WTC11 (cell line): ENCODE measurements around the gene PRSS1. TPM values are rescaled to one million over a fixed set of nuclear protein-coding genes. Genes with fewer than 3 reads are reported as not detected.

ENCODE experiments used
- ATAC-seq: fragments of 200-7000 bp; cut with Tn5 transposase; 2 replicates; pipeline ENCODE4 v1.10.0; 2021; ENCODE audit warnings: mild to moderate bottlenecking, moderate library complexity
- CTCF ChIA-PET: fragments of 300-600 bp; sonication (Branson Sonifier 250); formaldehyde crosslinking; loops from one replicate; lab custom pipeline; 2021; ENCODE audit warnings: antibody characterized with exemption; lab: Charles Lee
- POLR2A ChIA-PET: fragments of 350-600 bp; sonication (Branson Sonifier 250); formaldehyde crosslinking; loops from one replicate; lab custom pipeline; 2021; ENCODE audit warnings: antibody characterized with exemption; lab: Charles Lee
- DNase-seq: peaks from one replicate; pipeline ENCODE4 v3.0.0; 2021; ENCODE audit warnings: low spot score
- H3K27ac Mint-ChIP-seq: 2 replicates; pipeline ENCODE4 v1.8.0; 2021; ENCODE audit warnings: mixed read lengths
- H3K27me3 Mint-ChIP-seq: 2 replicates; pipeline ENCODE4 v1.8.0; 2021; ENCODE audit warnings: low read depth, mild to moderate bottlenecking, moderate library complexity, mixed read lengths
- H3K36me3 Mint-ChIP-seq: 2 replicates; pipeline ENCODE4 v1.8.0; 2021; ENCODE audit warnings: mixed read lengths
- H3K4me1 Mint-ChIP-seq: 2 replicates; pipeline ENCODE4 v1.8.0; 2022; ENCODE audit warnings: mixed read lengths
- H3K4me3 Mint-ChIP-seq: 2 replicates; pipeline ENCODE4 v1.8.0; 2021; ENCODE audit warnings: mild to moderate bottlenecking, moderate library complexity, mixed read lengths
- H3K9me3 Mint-ChIP-seq: 2 replicates; pipeline ENCODE4 v1.8.0; 2021; ENCODE audit warnings: mixed read lengths
- ESRRA ChIP-seq: sonication (generic); formaldehyde crosslinking; IDR thresholded peaks from 2 replicates; pipeline ENCODE4 v1.8.1; 2022; ENCODE audit warnings: mild to moderate bottlenecking, missing genetic modification reagents, borderline replicate concordance
- FOXJ3 ChIP-seq: sonication (generic); formaldehyde crosslinking; IDR thresholded peaks from 2 replicates; pipeline ENCODE4 v1.9.0; 2021; ENCODE audit warnings: missing genetic modification reagents, mild to moderate bottlenecking, borderline replicate concordance
- FOXK1 ChIP-seq: sonication (generic); formaldehyde crosslinking; IDR thresholded peaks from 2 replicates; pipeline ENCODE4 v1.8.0; 2022; ENCODE audit warnings: mild to moderate bottlenecking, moderate library complexity, missing genetic modification reagents
- KAT7 ChIP-seq: sonication (generic); formaldehyde crosslinking; IDR thresholded peaks from 2 replicates; pipeline ENCODE4 v1.8.1; 2023; ENCODE audit warnings: missing genetic modification reagents, mild to moderate bottlenecking, borderline replicate concordance
- NR3C1 ChIP-seq: sonication (generic); formaldehyde crosslinking; conservative IDR thresholded peaks from 2 replicates; pipeline ENCODE4 v1.8.1; 2023; ENCODE audit warnings: low read depth, mild to moderate bottlenecking, missing genetic modification reagents
- SMAD3 ChIP-seq: sonication (generic); formaldehyde crosslinking; IDR thresholded peaks from 2 replicates; pipeline ENCODE4 v1.8.0; 2022; ENCODE audit warnings: missing genetic modification reagents, mild to moderate bottlenecking, borderline replicate concordance
- ZNF219 ChIP-seq: sonication (generic); formaldehyde crosslinking; IDR thresholded peaks from 2 replicates; pipeline ENCODE4 v1.8.0; 2023; ENCODE audit warnings: missing genetic modification reagents, mild to moderate bottlenecking, borderline replicate concordance
- ZNF263 ChIP-seq: sonication (generic); formaldehyde crosslinking; IDR thresholded peaks from 2 replicates; pipeline ENCODE4 v1.8.1; 2022; ENCODE audit warnings: low read depth, mild to moderate bottlenecking, moderate library complexity, missing genetic modification reagents
- ZNF671 ChIP-seq: fragments of 250-450 bp; sonication (Bioruptor Pico); IDR thresholded peaks from 2 replicates; pipeline ENCODE4 v1.8.0; 2021; ENCODE audit warnings: mild to moderate bottlenecking
- total RNA-seq: library from RNA; stranded (reverse); gene quantifications from 3 replicates; pipeline ENCODE4 v1.2.3, GENCODE V29; 2021
- TF ChIP-seq, protein P1 (sequence below): sonication (generic); formaldehyde crosslinking; IDR thresholded peaks from 2 replicates; pipeline ENCODE4 v1.8.1; 2022; ENCODE audit warnings: mild to moderate bottlenecking, missing genetic modification reagents, moderate library complexity, borderline replicate concordance
- TF ChIP-seq, protein P2 (sequence below): fragments of 250-450 bp; sonication (Bioruptor Pico); IDR thresholded peaks from 2 replicates; pipeline ENCODE4 v1.8.0; 2021; ENCODE audit warnings: mild to moderate bottlenecking
- TF ChIP-seq, protein P3 (sequence below): sonication (generic); formaldehyde crosslinking; IDR thresholded peaks from 2 replicates; pipeline ENCODE4 v1.8.1; 2022; ENCODE audit warnings: low read depth, missing genetic modification reagents, borderline replicate concordance
- TF ChIP-seq, protein P4 (sequence below): fragments of 250-450 bp; sonication (Bioruptor Pico); IDR thresholded peaks from 2 replicates; pipeline ENCODE4 v1.9.0; 2021; ENCODE audit warnings: mild to moderate bottlenecking, borderline replicate concordance
- TF ChIP-seq, protein P5 (sequence below): sonication (generic); formaldehyde crosslinking; IDR thresholded peaks from 2 replicates; pipeline ENCODE4 v1.8.1; 2023; ENCODE audit warnings: mild to moderate bottlenecking, missing genetic modification reagents
- TF ChIP-seq, protein P6 (sequence below): sonication (generic); formaldehyde crosslinking; IDR thresholded peaks from 2 replicates; pipeline ENCODE4 v1.8.1; 2023; ENCODE audit warnings: mild to moderate bottlenecking, missing genetic modification reagents
- TF ChIP-seq, protein P7 (sequence below): fragments of 250-450 bp; sonication (Bioruptor Pico); IDR thresholded peaks from 2 replicates; pipeline ENCODE4 v1.9.0; 2021; ENCODE audit warnings: mild to moderate bottlenecking
- TF ChIP-seq, protein P8 (sequence below): sonication (generic); formaldehyde crosslinking; IDR thresholded peaks from 2 replicates; pipeline ENCODE4 v1.8.1; 2023; ENCODE audit warnings: mild to moderate bottlenecking, moderate library complexity, missing genetic modification reagents
- TF ChIP-seq, protein P9 (sequence below): sonication (generic); formaldehyde crosslinking; IDR thresholded peaks from 2 replicates; pipeline ENCODE4 v1.8.0; 2022; ENCODE audit warnings: mild to moderate bottlenecking, missing genetic modification reagents

The PRSS1 gene
- total RNA-seq, 1 experiment from 2014 or later = 11.1 TPM

DNA sequence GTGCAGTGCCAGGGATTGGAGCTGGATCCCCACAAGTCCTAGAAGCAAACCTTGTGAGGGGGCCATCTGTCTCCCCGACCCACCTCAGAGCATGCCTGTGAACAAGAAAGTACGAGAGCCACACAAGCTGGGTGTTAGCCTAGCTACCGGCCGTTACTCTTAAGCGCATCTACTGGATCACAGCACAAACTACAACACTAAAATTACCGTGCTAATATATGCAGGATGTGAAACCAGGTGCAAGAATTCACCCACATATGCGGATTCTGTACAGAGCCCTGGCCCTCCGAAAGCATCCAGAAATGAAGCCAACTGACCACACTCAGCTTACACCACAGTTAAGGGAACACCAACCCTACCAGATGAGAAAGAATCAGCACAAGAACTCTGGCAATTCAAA lies 16.0 kb upstream of the PRSS1 start (continued):
- TF ChIP-seq, protein P1, sequence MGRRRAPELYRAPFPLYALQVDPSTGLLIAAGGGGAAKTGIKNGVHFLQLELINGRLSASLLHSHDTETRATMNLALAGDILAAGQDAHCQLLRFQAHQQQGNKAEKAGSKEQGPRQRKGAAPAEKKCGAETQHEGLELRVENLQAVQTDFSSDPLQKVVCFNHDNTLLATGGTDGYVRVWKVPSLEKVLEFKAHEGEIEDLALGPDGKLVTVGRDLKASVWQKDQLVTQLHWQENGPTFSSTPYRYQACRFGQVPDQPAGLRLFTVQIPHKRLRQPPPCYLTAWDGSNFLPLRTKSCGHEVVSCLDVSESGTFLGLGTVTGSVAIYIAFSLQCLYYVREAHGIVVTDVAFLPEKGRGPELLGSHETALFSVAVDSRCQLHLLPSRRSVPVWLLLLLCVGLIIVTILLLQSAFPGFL = no peak
- no peak for TF ChIP-seq KAT7 (CRISPR knock-in tag)

DNA sequence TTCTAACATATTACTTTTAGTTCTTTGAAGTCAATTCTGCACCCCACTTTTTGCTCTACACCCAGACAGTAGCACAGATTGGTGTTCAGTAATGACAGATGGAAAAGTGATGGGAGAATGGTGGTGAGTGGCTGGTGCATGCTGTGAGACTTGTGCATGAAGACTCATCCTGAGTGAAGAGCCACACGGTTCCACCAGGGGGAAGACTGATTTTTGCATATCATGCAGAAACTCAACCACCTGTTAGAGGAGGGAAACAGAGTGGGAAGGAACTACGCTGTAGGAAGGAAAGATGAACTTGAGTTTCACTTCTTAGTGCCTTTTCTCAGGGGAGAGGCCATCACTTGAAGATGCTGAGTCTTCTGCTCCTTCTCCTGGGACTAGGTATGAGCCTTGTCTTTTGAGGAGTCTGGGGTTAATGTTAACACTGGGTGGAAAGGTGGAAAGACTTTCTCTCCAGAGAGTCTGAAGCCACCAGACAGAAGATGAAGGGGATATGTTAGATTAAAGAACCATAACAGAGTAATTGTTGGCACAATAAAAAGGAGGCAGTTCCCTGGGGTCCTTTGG lies 9.3 kb upstream of the PRSS1 start:
- H3K27me3 Mint-ChIP-seq = peaks cover 4% of the 10 kb centered on the region
- no peak overlapping the region for H3K27ac Mint-ChIP-seq
- H3K36me3 Mint-ChIP-seq = peaks cover 4% of the 10 kb centered on the region; the same call in 1 of the 2 replicates
- CTCF ChIA-PET = interaction anchor here (1.0 kb wide), 1 partner anchor 43 kb away, joined by 3 read pairs; no protein-coding TSS in a partner anchor
- no peak overlapping the region for H3K4me3 Mint-ChIP-seq
- ATAC-seq (no peak; the same call in 1 of the 2 replicates), DNase-seq (no peak)
- TF ChIP-seq ZNF263 = no peak
- TF ChIP-seq NR3C1 (CRISPR knock-in tag) = no peak
- TF ChIP-seq, protein P2, sequence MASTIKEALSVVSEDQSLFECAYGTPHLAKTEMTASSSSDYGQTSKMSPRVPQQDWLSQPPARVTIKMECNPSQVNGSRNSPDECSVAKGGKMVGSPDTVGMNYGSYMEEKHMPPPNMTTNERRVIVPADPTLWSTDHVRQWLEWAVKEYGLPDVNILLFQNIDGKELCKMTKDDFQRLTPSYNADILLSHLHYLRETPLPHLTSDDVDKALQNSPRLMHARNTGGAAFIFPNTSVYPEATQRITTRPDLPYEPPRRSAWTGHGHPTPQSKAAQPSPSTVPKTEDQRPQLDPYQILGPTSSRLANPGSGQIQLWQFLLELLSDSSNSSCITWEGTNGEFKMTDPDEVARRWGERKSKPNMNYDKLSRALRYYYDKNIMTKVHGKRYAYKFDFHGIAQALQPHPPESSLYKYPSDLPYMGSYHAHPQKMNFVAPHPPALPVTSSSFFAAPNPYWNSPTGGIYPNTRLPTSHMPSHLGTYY (CRISPR knock-in tag) = no peak
- TF ChIP-seq, protein P3, sequence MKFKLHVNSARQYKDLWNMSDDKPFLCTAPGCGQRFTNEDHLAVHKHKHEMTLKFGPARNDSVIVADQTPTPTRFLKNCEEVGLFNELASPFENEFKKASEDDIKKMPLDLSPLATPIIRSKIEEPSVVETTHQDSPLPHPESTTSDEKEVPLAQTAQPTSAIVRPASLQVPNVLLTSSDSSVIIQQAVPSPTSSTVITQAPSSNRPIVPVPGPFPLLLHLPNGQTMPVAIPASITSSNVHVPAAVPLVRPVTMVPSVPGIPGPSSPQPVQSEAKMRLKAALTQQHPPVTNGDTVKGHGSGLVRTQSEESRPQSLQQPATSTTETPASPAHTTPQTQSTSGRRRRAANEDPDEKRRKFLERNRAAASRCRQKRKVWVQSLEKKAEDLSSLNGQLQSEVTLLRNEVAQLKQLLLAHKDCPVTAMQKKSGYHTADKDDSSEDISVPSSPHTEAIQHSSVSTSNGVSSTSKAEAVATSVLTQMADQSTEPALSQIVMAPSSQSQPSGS (CRISPR knock-in tag) = no peak
- TF ChIP-seq FOXJ3 (CRISPR knock-in tag) = no peak
- TF ChIP-seq, protein P4, sequence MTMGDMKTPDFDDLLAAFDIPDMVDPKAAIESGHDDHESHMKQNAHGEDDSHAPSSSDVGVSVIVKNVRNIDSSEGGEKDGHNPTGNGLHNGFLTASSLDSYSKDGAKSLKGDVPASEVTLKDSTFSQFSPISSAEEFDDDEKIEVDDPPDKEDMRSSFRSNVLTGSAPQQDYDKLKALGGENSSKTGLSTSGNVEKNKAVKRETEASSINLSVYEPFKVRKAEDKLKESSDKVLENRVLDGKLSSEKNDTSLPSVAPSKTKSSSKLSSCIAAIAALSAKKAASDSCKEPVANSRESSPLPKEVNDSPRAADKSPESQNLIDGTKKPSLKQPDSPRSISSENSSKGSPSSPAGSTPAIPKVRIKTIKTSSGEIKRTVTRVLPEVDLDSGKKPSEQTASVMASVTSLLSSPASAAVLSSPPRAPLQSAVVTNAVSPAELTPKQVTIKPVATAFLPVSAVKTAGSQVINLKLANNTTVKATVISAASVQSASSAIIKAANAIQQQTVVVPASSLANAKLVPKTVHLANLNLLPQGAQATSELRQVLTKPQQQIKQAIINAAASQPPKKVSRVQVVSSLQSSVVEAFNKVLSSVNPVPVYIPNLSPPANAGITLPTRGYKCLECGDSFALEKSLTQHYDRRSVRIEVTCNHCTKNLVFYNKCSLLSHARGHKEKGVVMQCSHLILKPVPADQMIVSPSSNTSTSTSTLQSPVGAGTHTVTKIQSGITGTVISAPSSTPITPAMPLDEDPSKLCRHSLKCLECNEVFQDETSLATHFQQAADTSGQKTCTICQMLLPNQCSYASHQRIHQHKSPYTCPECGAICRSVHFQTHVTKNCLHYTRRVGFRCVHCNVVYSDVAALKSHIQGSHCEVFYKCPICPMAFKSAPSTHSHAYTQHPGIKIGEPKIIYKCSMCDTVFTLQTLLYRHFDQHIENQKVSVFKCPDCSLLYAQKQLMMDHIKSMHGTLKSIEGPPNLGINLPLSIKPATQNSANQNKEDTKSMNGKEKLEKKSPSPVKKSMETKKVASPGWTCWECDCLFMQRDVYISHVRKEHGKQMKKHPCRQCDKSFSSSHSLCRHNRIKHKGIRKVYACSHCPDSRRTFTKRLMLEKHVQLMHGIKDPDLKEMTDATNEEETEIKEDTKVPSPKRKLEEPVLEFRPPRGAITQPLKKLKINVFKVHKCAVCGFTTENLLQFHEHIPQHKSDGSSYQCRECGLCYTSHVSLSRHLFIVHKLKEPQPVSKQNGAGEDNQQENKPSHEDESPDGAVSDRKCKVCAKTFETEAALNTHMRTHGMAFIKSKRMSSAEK = no peak
- no peak for TF ChIP-seq ZNF671
- TF ChIP-seq, protein P5, sequence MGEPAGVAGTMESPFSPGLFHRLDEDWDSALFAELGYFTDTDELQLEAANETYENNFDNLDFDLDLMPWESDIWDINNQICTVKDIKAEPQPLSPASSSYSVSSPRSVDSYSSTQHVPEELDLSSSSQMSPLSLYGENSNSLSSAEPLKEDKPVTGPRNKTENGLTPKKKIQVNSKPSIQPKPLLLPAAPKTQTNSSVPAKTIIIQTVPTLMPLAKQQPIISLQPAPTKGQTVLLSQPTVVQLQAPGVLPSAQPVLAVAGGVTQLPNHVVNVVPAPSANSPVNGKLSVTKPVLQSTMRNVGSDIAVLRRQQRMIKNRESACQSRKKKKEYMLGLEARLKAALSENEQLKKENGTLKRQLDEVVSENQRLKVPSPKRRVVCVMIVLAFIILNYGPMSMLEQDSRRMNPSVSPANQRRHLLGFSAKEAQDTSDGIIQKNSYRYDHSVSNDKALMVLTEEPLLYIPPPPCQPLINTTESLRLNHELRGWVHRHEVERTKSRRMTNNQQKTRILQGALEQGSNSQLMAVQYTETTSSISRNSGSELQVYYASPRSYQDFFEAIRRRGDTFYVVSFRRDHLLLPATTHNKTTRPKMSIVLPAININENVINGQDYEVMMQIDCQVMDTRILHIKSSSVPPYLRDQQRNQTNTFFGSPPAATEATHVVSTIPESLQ (CRISPR knock-in tag) = no peak
- TF ChIP-seq FOXK1 (CRISPR knock-in tag) = no peak
- TF ChIP-seq, protein P6, sequence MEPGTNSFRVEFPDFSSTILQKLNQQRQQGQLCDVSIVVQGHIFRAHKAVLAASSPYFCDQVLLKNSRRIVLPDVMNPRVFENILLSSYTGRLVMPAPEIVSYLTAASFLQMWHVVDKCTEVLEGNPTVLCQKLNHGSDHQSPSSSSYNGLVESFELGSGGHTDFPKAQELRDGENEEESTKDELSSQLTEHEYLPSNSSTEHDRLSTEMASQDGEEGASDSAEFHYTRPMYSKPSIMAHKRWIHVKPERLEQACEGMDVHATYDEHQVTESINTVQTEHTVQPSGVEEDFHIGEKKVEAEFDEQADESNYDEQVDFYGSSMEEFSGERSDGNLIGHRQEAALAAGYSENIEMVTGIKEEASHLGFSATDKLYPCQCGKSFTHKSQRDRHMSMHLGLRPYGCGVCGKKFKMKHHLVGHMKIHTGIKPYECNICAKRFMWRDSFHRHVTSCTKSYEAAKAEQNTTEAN (CRISPR knock-in tag) = no peak
- TF ChIP-seq, protein P7, sequence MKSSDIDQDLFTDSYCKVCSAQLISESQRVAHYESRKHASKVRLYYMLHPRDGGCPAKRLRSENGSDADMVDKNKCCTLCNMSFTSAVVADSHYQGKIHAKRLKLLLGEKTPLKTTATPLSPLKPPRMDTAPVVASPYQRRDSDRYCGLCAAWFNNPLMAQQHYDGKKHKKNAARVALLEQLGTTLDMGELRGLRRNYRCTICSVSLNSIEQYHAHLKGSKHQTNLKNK (CRISPR knock-in tag) = no peak
- no peak for TF ChIP-seq SMAD3
- TF ChIP-seq, protein P8, sequence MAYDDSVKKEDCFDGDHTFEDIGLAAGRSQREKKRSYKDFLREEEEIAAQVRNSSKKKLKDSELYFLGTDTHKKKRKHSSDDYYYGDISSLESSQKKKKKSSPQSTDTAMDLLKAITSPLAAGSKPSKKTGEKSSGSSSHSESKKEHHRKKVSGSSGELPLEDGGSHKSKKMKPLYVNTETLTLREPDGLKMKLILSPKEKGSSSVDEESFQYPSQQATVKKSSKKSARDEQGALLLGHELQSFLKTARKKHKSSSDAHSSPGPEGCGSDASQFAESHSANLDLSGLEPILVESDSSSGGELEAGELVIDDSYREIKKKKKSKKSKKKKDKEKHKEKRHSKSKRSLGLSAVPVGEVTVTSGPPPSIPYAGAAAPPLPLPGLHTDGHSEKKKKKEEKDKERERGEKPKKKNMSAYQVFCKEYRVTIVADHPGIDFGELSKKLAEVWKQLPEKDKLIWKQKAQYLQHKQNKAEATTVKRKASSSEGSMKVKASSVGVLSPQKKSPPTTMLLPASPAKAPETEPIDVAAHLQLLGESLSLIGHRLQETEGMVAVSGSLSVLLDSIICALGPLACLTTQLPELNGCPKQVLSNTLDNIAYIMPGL (CRISPR knock-in tag) = no peak
- TF ChIP-seq ZNF219 (CRISPR knock-in tag) = no peak
- TF ChIP-seq ESRRA = no peak
- TF ChIP-seq, protein P9, sequence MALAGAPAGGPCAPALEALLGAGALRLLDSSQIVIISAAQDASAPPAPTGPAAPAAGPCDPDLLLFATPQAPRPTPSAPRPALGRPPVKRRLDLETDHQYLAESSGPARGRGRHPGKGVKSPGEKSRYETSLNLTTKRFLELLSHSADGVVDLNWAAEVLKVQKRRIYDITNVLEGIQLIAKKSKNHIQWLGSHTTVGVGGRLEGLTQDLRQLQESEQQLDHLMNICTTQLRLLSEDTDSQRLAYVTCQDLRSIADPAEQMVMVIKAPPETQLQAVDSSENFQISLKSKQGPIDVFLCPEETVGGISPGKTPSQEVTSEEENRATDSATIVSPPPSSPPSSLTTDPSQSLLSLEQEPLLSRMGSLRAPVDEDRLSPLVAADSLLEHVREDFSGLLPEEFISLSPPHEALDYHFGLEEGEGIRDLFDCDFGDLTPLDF (CRISPR knock-in tag) = no peak
- H3K9me3 Mint-ChIP-seq = peaks cover 12% of the 10 kb centered on the region
- H3K4me1 Mint-ChIP-seq = peaks cover under 1% of the 10 kb centered on the region; the same call in 1 of the 2 replicates
- POLR2A ChIA-PET = no interaction called here
